NCI-H82 (cell line): Measurements from ENCODE around the gene CABLES2.

Experiments
- DNase-seq: peaks from one replicate; lab custom pipeline; 2025; lab: John Stamatoyannopoulos, UW

CABLES2 gene

DNA sequence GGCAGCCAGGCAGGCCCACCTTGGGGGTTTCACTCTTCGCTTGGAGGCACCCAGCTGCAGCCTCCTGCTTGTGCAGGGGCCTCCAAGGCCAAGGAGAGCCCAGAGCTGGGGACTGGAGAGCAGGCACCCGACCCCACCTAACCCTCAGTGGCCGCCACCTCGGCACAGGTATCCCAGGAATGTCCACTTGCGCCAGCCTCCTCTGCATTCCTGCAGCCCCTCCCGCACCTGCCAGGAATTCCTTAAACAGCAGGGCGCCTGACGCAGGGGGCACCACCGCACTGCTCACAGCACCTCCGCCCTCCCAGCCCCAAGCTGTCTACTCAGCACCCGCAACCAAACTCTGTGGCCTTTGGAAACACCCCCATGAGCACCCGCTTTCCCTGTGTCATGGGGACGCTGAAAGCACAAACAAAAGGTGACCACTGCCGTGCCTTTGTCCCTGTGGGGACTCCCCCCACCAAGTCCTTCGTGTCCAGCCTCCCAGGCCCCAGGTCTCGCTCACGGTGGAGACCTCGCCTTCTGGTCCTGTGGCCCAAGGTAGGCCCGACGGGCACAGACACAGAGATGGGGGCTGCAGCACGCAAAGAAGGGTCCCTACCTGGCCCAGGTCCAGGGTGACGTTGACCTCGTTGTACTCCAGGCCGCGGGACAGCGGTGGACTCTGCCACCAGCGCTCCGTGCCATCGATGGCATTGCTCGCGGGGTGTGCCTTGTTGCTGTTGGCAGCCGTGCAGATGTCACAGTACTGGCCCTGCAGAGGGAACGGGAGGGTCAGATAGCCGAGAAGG, 45.1 kb downstream of the CABLES2 start:
- no peak for DNase-seq

DNA sequence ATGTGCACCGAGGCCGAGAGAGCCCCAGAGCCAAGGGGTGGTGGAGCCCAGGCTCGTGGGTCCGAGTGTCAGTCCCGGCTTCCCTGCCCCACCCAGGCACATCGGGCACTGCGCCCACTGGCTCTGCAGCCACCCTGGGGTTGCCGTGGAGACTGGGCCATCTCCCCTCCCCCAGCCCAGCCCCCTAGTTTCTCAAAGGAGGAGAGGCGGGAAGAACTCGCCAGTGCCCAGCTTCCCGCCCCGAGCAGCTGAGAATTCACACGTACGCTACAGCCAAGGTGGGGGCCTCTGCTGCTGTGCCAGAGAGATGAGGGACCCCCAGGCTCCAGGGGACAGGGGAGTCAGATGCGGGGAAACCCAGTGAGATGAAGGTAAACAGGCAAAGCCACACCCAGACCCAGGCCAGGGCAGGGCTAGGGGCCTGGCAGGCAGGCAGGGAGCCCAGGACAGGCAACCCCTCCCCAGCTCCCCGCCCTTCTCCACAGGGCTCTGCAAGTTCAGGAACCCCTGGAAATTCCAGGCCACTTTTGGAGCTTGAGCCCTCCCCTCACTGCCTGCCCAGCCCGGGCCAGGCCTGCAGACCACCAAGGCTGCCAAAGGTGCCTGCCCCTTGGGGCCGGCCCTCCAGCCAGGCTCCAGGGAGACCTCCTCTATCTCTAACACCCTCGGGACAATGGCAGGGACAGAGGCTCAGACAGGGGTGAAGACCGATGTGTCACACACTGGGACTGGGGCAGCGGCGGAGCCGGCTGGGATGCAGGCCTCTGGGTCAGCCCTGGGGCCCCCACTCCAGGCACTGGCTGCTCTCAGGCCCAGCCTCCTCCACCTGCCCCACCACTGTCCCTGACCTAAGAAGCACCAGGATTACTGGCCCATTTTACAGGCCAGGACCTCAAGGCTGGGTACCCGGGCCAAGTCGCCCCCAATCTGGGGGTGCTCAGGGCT, 46.0 kb downstream of the CABLES2 start:
- no peak for DNase-seq

DNA sequence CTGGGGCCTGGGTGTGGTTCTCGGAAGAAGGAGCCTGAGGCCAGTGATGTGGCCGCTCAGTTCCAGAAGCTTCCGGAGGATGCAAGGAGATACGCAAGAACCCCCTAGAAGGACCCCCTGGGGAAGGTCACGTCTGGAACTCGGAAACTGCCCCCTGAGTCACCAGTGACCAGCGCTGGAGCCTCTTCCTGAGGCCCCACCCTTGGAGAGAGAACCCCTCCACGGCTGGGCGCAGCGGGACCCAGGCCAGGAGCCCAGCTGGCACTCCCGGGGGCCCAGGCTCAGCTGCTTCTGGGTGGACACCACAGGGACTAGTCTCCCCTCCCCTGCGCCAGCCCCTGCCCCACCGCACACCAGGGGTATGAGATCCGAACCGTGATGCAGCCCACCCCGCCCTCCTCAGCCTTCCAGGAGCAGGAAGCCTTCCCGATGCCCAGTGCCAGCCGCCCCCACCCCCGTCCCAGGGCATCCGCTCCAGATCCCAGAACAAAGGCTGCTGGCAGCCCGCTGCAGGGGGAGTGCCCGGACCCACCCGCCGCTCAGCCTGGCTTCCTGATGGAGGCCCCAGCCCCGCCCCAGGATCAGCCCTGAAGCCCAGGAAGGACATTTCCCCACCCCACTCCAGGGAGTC, 47.5 kb downstream of the CABLES2 start:
- no peak for DNase-seq

DNA sequence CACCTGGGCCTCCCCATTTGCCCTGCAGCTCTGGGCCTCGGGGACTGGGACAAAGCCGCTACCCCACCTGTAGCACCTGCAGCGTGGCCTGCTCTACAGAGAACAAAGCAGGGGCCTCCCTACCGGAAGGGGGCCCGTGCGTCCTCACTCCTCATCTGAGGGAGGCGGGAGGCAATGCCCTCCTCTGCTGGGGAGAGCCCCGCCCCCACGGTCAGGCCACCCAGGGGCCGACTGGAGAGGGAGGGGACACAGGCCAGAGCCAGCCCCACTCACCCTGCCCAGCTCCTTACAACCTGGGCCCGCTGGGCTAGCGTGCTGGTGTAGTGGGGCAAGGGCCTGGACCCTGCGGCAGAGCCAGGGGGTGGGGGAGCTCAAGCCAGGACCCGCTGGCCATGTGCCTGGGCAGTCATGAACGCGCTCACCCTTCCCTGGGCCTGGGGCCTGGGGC, 48.0 kb downstream of the CABLES2 start:
- DNase-seq, result no peak

DNA sequence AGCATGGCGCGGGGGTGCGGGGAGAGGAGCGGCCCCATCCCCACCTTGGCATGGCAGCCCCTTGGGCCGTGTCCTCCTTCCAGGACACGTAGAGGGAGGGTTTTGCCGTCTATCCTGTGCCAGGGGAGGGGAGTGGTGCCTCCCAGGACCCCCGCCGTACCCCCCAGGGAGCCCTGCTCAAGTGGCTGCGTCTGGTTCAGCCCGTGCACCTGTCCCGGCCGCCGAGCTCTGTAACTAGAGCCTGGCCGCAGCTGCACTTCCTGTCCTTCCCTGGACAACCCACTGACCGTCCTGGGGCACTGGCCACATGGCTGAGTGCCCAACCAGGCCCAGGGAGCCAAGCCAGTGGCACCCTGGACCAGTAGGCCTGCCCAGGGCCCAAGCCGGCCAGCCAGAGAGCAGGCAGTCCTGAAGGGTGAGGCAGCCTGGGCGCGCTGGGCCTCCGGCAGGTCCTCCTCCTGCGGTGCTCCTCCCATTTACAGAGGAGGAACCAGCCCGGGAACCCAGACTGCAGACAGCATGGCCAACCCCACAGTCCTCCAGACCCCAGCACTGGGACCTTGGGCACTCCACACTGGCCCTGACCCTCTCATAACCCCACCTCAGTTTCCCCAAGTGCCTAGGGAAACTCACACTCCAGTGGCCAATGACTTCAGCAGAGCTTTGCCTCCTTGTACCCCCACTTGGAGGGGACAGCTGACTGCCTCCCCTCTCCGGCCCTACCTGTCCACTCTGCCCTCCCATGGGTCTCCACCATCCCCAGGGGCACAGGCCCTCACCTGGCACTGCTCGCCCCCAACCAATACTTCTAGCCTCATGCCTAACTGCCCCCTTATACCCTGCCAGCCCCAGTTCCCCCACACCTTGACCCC, 48.7 kb downstream of the CABLES2 start:
- no peak for DNase-seq

DNA sequence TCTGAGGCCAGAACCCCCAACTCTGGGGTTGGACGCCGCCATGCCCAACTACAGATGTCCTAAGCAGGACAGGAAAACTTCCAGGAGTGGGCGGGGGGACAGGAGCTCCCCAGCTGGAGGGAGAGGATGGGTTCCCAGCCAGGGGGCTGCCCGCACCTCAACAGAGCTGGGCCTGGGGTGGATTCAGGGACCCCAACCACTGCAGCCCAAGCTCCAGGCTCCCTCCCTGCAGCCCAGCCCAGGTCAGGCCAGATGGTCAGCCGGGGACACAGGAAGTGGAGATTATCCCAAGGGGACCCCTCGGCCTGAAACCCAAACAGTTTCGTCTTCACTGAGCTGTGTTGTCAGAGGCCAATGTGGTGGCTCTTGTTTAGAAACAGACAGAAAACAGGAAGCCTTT, 49.4 kb downstream of the CABLES2 start:
- no peak for DNase-seq

DNA sequence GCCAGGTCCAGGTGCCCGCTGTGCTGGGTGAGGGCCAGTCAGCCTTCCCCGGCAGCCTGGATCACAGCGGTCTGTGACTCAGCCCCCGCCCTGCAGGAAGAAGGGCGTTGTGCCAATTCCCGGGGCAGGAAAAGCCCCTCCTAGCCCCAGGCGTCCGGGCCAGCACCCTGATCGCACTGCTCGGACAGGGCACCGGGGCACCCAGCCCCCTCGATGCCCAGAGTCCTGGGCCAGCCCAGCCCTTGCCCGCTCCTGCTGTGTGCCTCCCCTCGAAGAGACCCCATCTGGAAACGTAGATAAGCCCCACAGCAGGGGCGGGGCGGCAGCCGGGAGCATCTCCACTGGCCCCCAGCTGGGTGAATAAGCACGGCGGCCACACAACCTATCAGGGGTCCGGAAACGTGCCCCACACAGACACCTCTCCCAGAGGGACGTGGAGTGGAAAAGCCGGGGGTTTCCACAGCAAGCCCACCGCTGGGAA, 49.9 kb downstream of the CABLES2 start:
- DNase-seq, result peak; percentile 56

DNA sequence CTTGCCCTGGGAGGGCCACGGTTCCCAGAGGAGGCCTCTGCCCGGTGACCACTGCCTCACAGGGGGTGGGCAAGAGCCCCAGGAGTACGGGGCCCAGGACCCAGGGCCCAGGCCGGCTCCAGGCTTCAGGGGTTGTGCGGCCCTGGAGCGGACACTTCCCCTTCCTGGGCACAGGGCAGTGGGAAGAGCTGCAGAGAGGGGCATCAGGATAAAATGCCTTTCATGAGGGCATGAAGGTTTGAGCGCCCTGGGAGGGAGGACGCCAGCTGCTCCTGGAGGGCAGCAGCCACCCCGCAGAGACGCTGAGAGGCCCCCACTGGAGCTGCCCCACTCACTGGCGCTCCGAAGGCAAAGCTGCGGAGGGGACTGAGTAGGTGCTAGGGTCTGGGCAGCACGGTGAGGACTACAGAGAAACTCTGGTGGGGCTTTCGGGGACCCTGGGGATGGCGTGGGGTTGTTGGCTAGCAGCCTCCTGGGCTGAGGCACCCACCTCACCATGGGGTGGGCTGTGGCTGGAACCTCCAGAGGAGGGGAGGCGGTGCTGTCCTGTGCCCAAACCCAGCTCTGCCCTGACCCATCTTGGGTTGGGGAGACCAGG, 50.4 kb downstream of the CABLES2 start:
- no peak for DNase-seq

DNA sequence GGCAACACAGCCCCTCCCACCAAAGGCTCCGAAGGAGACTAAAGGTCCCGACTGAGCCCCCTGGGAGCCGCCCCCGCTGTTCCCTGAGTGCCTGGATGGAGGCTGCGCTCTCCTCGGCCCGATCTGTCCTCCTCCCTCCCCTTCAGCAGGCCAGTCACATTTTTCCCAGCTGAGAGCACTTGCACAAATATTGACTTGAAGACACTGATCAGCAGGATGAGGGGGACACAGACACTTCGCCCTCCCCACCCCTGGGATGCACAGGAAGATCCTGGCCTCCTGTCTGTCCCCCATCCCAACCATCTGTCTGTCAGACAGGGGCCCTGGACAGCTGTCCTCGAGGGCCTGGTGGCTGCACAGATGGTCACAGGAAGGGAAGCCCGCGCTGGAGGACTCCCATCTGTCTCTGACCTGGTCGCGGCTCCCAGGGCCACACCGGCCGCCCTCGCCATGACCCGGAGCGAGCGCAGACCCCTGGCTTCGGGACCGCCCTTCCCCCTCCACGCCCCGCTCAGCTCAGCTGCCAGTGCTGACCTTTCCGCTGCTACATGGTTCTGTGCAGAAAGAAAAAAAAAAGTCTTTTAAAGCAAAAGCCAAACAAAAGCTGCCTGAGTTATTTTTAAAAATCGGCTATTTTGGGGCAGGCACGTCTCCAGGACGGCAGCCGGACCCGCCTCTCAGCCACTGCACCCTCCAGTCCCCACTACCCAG, 51.1 kb downstream of the CABLES2 start:
- peak; percentile 85 for DNase-seq

DNA sequence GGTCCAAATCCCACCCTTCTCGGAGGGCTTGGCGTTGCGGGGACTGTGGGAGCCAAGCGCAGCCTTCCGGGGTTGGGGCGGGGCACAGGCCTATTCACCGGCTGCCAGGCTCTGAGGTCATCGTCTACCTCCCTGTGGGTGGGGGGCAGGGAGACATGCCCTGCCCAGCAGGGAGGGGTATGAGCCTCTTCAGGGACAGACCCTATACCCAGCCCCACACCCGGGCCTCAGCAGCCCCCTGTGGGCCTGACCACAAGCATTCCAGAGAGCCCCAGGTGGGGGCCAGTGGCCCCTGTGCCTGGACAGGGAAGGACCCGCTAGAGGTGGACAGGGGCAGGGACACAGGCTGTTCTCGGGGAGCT, 51.6 kb downstream of the CABLES2 start:
- DNase-seq, result peak; percentile 66

DNA sequence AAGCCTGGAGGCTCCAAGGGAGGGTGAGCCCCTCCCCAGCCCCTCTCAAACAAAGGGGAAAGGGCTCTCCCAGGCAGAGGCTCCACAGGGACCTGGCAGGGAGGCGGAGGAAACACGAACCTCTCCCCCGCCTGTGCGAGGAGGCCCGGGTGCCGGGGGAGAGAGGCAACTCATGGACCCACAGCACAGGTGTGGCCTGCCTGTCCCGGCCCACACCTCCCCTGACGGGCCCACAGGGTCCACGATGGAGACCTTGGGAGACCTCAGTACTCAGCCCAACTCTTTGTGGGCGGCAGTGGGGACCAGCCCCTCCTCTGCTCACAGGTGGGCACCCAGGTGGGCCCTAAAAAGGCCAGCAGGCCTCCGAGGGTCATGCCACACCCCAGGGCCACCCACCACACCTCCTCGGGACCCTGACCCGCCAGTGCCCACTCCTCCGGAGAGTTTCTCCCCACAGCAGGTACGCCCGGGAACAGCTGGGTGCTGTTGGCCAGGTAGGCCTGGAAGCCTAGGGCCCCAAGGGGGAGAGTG, 52.2 kb downstream of the CABLES2 start:
- DNase-seq, result no peak

DNA sequence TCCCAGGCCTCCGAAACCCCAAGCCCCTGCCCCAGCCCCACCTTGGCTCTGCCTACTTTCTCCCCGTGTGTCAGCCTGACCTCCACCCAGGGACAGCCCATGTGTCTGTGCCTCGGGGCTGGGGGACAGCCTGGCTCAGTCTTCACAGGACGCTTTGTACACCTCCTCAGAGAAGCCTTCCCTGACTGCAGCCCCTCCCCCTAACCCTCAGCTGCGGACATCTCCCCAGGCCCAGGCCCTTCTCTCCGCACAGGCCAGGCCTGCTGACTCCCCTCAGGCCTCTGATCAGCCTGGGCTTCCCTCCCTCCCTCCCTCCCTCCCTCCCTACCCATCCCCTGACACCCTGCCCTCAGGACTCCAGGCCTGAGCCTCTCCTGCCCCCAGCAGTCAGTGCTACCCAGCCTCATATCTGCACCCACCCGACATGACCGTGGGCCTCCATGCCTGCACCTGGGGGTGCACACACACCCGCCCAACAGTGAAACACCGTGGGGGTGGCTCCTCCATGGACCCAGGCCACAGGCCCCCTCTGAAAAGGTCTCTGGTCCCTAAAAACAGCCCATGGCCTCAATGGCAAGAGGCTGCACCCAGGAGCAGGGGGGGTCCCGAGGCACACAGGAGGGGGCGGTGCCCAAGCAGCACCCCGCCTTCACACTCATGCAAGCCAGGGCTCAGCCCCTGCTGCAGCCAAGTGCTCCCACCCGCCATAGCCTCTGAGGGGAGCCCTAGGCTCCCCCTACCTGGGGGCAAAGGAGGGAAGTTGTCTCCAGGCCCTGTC, 52.9 kb downstream of the CABLES2 start:
- DNase-seq, result no peak

DNA sequence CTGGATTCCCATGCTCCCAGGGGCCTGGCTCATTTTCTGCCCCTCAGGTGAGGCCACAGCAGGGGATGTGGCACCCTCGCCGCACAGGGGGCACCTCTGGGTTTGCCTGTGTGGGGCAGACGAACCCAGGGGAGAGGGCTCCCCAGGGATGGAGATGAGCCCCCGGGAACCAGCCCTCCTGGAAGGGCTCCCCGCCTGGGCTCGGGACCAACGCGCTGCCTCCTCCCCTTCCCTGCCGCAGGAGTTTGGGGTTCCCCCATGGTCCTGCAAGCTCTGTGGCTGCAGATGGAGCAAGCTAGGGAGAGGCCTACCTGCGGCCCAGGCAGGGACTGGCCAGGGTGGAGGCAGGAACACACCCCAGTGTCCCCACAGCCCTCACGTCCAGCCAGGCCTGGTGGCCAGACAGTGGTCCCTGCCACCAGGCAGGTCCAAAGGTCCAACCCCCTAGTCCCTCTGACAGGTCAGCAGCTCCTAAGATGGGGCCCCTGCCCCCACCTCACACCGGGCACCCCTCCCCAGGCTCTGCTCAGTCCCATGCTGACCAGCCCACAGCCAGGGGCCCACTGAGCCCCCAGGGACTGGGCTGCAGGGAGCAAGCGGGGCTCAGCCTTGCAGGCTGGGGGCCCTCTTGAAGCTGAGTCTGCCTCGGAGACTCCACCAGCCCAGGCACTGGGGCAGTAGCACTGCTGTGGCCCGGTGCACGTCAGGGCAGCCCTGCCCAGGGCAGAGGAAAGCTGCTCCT, 53.6 kb downstream of the CABLES2 start:
- no peak for DNase-seq

DNA sequence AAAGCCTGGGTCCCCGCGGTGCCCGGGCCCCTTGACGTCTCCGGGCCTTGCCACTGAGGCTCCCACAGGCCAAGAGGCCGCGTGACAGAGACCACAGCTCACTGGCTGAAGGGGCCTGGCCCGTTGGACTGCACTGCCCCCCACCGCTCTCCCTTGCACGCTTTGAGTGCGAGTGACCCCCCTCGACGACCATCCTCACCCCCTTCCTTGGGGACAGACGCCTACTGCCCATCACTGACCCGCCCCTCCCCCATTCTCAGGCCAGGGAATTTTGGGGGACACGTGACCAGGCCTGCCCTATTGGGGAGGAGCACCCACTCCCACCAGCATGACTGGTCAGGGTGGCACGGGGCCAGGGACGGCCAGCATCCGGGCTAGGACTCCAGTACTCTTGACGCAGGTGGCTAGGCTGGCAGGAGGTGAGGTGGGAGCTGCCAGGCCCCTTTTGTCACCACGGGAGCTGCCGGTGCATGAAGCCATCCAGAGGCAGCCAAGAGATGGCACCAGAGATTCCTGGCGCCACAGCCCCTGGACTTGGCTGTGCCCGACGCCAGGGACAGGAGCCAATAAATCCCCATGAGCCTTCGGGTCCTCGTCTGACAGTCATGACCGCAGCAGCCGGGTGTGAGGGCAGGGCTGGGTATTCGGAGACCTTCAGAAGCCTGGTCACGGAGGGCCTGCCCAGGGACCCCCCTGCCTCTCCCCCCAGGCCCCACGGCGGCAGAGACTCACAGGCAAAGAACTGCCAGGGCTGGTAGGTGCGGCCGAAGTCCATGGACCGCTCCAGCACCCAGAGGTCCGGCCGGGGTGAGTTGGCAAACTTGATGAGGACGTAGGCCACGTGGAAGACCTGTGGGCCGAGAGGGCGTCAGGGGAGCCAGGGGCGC, 54.4 kb downstream of the CABLES2 start:
- no peak for DNase-seq

DNA sequence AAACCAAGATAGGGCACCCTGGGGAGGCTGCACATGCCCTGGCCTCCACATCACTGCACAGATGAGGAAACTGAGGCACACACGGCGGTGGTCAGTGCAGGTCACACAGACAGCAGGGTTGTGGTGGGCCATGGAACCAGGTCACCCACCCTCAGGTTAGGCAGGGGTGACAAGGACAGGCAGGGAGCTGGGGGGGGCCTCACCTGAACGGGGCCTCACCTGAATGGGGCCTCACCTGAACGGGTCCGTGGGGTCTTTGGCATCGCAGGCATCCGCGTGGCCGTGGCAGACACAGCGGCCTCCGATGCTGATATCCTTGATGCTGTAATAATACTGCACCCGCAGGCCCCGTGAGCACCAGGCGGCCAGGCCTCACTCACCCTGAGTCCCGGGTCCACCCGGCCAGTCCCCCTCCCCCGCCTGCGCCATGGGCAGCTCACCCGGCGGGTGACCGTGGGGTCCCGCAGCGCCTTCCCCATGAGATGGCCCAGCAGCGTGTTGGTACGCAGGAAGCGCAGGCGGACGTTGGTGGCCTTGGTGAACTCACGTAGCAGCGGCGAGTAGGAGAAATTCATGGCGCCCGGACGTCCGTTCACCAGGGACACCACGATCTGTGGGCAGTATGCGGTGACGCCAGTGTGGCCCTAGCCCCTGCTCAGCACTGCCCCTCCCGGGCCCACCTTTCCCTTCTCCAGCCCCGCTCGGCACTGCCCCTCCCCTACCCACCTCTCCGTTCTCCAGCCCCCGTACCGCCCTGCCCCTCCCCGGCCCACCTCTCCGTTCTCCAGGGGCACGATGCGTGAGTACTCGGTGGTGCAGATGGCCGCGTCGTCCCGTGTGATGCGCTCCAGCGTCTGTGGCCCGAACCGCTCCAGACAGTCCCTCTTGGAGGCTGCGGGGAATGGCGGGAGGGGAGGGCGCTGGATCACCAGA, 55.4 kb downstream of the CABLES2 start:
- no peak for DNase-seq

DNA sequence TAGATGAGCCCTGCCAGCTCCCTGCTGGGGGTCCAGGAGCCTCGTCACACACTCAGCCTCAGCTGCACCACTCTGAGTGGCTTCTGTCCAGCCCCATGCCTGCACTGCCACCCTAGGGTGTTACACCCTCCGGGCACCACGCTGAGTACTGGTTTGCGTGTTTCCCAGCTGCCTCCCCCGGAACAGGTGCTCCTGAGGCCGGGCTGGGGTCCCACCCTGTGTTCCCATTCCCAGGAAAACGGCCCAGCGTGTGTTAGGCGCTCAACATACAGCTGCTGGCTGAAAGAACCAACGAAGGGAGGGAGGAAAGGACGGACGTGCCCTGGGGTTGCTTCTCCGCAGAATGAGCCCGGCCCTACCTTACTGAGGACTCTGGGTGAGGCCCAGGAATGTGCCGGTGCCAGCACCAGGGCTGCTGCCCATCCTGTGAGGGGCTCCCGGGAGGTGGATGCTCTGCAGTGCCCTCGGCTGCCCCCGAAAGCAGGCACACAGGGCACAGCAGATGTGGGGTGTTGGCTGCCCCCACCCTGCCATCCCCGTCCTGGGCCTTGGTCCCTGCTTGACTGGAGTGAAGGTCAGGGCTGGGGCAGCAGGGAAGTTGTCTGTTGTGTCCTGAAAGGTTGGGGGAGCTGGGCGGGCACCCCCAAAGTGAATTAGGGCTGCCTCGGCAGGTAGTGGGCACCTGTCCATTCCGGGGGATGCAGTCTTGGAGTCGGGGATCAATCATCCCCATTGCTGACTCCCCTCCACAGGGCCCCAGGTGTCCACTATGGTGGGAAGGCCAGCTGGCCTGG, 56.3 kb downstream of the CABLES2 start:
- DNase-seq, result no peak
